ENCODE measurements around the gene CBLIF.
"Not testable (repeated sequence)": the region's sequence is repeated elsewhere in the genome, so short reads cannot be mapped to it uniquely, and the experiment has no call there.

The CBLIF gene

GRCh38 chr11:59865031-59865430 is 19.7 kb upstream of the CBLIF start:
- no peak for TF ChIP-seq CTCF (IDR thresholded peaks at IDR 0.05; ENCODE audit: insufficient read depth, low read depth, low read length, missing control alignments)
- no peak for DNase-seq (ENCODE audit: low read depth)
- H3K4me3 ChIP-seq (ENCODE audit: low read depth, low read length), result no peak overlapping the region

- no peak for TF ChIP-seq CTCF (IDR thresholded peaks at IDR 0.05; ENCODE audit: insufficient read depth, low read depth, low read length, missing control alignments)
- H3K4me3 ChIP-seq (ENCODE audit: low read depth, low read length), result no peak overlapping the region
- no peak for DNase-seq (ENCODE audit: low read depth)
Measured at GRCh38 chr11:59862252-59862651, 17.0 kb upstream of the CBLIF start.

DNA sequence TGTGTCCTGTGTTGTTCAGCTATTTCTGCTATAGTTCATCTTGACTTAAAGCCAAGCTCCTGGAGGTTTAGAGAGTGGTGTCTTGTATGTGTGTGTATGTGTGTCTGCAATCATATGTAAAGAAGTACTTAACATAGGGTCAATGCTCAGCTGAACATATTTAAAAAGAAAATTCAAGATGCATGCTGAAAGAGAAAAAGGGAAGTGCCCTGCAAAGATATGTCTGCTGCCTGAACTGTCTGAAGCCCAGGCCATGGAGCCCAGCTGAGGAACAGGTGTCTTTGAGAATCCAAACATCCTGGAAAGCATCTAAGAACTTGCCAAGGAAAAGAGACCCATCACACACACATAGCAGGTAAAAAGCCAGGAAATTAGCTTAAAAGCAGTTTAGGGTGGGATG is 14.4 kb upstream of the CBLIF start:
- no peak overlapping the region for H3K4me3 ChIP-seq (ENCODE audit: low read depth, low read length)
- no peak for DNase-seq (ENCODE audit: low read depth)
- TF ChIP-seq CTCF (IDR thresholded peaks at IDR 0.05; ENCODE audit: insufficient read depth, low read depth, low read length, missing control alignments), result no peak

- DNase-seq (ENCODE audit: low read depth), result no peak
- H3K4me3 ChIP-seq (ENCODE audit: low read depth, low read length), result no peak overlapping the region
- TF ChIP-seq CTCF (IDR thresholded peaks at IDR 0.05; ENCODE audit: insufficient read depth, low read depth, low read length, missing control alignments), result no peak
Measured at GRCh38 chr11:59857439-59858434, 12.4 kb upstream of the CBLIF start.

DNA sequence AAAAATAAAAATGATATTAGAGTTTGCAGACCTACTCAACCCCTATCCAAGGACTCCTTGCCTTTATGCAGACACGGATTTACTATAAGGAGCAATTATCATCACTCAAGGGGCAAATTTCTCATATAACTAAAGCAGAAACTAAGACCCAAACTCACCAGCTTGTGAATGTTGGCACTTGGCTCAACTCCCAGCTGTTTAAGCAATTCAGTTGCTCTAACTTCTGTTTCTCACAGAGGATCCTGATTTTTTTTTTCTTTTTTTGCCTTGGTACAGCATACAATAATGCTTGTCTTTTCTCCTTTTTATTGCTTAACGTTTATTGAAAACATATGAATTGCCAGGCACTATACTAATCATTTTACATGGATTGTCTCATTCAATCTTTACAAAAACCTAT is 9.6 kb upstream of the CBLIF start:
- no peak for TF ChIP-seq CTCF (IDR thresholded peaks at IDR 0.05; ENCODE audit: insufficient read depth, low read depth, low read length, missing control alignments)
- no peak for DNase-seq (ENCODE audit: low read depth)
- no peak overlapping the region for H3K4me3 ChIP-seq (ENCODE audit: low read depth, low read length)

DNA sequence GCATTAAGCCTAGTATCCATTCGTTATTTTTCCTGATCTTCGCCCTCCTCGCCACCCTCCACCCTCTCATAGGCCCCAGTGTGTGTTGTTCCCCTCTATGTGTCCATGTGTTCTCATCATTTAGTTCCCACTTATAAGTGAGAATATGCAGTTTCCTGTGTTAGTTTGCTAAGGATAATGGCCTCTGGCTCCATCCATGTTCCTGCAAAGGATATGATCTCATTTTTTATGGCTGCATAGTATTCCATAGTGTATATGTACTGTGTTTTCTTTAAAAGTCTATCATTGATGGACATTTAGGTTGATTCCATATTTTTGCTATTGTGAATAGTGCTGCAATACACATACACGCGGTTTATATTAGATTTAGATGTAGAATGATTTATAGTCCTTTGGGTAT is 6.1 kb upstream of the CBLIF start:
- not testable (repeated sequence) for DNase-seq (ENCODE audit: low read depth); H3K4me3 ChIP-seq (ENCODE audit: low read depth, low read length)

- H3K4me3 ChIP-seq (ENCODE audit: low read depth, low read length); DNase-seq (ENCODE audit: low read depth): not testable (repeated sequence)
Measured at GRCh38 chr11:59849551-59849950, 4.3 kb upstream of the CBLIF start.

DNA sequence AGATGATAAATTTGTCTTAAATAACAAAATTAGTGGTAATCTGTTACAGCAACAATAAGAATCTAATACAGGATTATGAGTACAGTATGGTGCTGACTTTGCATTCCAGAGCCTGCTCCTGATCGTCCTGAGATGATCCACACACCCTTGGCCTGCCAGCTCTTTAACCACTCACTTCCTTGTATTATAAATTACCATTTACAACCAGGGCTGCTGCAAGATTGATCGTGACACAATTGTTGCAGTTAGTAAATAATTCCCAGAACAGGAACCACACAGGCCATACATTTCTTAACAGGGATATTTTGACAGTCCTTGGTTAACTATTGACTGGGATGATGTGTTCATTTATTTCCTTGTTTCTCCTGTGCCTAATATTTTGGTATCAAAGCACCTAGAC is 3.8 kb upstream of the CBLIF start:
- no peak for TF ChIP-seq CTCF (IDR thresholded peaks at IDR 0.05; ENCODE audit: insufficient read depth, low read depth, low read length, missing control alignments)
- DNase-seq (ENCODE audit: low read depth), result no peak
- H3K4me3 ChIP-seq (ENCODE audit: low read depth, low read length), result no peak overlapping the region

DNA sequence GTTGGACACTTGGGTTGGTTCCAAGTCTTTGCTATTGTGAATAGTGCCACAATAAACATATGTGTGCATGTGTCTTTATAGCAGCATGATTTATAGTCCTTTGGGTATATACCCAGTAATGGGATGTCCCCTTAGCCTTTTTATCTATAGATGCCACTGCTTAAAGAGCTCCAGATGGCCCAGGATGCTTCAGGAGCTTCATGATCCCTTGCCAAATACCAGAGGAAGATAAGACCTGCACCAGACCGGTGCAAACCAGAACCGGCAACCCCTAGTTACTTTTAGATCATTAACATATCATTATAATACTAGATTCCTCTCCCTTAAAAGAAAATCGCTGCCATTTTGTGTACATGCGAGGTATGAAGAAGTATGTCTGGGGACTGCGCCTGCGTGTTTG is 3.1 kb upstream of the CBLIF start:
- not testable (repeated sequence) for DNase-seq (ENCODE audit: low read depth); H3K4me3 ChIP-seq (ENCODE audit: low read depth, low read length)

Measured in GM12865 (cell line).